ENCODE measurements around the gene CAMTA1. TPM values are rescaled to one million over a fixed set of nuclear protein-coding genes. Genes with fewer than 3 reads are reported as not detected.

The CAMTA1 gene
- total RNA-seq, 5 donors from 2014 or later (not counting 1 experiment from before 2014, with no cell fraction given), result 29.7 to 37.4 (median 34.6) TPM

GRCh38 chr1:7076117-7076516, 290.9 kb downstream of the CAMTA1 start:
- ATAC-seq (replicated peaks in 1 of 4) (no peak), DNase-seq (no peak)
- Mint-ChIP-seq H3K4me1 (no peaks in the 10 kb centered on the region), H3K36me3 (no peaks in the 10 kb centered on the region), H3K27ac (no peak overlapping the region), H3K27me3 (peaks cover 23 to 24% of the 10 kb centered on the region in 2 donors), H3K9me3 (peaks cover 2 to 18% (median 5%) of the 10 kb centered on the region in 3 donors), H3K4me3 (no peak overlapping the region)
- POLR2A ChIA-PET, result no interaction called here
- H3K9me3 ChIP-seq, result no peaks in the 10 kb centered on the region
- H3K36me3 ChIP-seq (ENCODE audit: control insufficient read depth in 2 of 2, extremely low read depth in 1 of 2, insufficient read depth in 1 of 2, low read length in 1 of 2), result no peaks in the 10 kb centered on the region
- WGBS (ENCODE audit: insufficient coverage), result no CpG with 5 or more reads among the region's 5 CpGs
- no peak overlapping the region for H3K27ac ChIP-seq (ENCODE audit: low read length)
- peaks cover 0 to 2% of the 10 kb centered on the region in 2 experiments for H3K27me3 ChIP-seq (replicated peaks in 1 of 2; ENCODE audit: control insufficient read depth in 2 of 2, extremely low read depth in 1 of 2, insufficient read depth in 2 of 2, low read length in 1 of 2)
- no peak overlapping the region for H3K4me3 ChIP-seq (ENCODE audit: control insufficient read depth in 1 of 2, extremely low read depth in 1 of 2, low read length in 1 of 2)
- H3K4me1 ChIP-seq (ENCODE audit: control insufficient read depth in 1 of 2, extremely low read depth in 1 of 2, insufficient read depth in 2 of 2, low read length in 2 of 2), result no peaks in the 10 kb centered on the region
- CTCF ChIA-PET, result no interaction called here

DNA sequence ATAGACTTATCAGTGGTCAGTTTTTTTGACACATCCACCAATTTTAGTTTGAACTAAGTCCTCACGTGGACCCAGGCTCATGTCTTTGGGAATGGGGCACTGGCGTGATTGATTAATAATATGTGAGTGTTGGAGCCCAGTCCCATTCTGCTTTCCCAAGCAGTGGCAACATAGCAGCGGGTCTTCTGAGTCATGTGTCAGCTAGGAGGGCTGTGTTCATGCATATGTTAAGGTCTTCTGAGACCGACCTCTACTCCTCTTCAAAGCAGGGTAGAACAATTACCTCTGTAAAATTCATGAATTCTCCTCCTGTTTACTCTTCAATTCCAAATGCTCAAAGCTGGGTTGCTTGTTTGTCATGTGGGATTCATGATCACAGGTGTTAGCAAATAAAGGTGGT, 291.3 kb downstream of the CAMTA1 start:
- 76% methylated on average over 3 of the region's 4 CpGs for WGBS (ENCODE audit: insufficient coverage)
- DNase-seq (no peak), ATAC-seq (replicated peaks in 1 of 4) (no peak)
- Histone ChIP-seq H3K9me3 (no peaks in the 10 kb centered on the region), H3K36me3 (ENCODE audit: control insufficient read depth in 2 of 2, extremely low read depth in 1 of 2, insufficient read depth in 1 of 2, low read length in 1 of 2) (no peaks in the 10 kb centered on the region), H3K27me3 (replicated peaks in 1 of 2; ENCODE audit: control insufficient read depth in 2 of 2, extremely low read depth in 1 of 2, insufficient read depth in 2 of 2, low read length in 1 of 2) (peaks cover 0 to 3% of the 10 kb centered on the region in 2 experiments), H3K4me1 (ENCODE audit: control insufficient read depth in 1 of 2, extremely low read depth in 1 of 2, insufficient read depth in 2 of 2, low read length in 2 of 2) (no peaks in the 10 kb centered on the region), H3K4me3 (ENCODE audit: control insufficient read depth in 1 of 2, extremely low read depth in 1 of 2, low read length in 1 of 2) (no peak overlapping the region), H3K27ac (ENCODE audit: low read length) (no peak overlapping the region)
- H3K27ac Mint-ChIP-seq, result no peak overlapping the region
- H3K9me3 Mint-ChIP-seq, result peaks cover 4 to 23% (median 8%) of the 10 kb centered on the region in 3 donors
- no peaks in the 10 kb centered on the region for H3K4me1 Mint-ChIP-seq
- ChIA-PET POLR2A (no interaction called here), CTCF (interaction anchor here in 1 of 2 donors (0.7 kb wide), 1 partner anchor 703 kb away, joined by 4 read pairs; no protein-coding TSS in a partner anchor)
- no peaks in the 10 kb centered on the region for H3K36me3 Mint-ChIP-seq
- H3K4me3 Mint-ChIP-seq, result no peak overlapping the region
- peaks cover 23 to 24% of the 10 kb centered on the region in 2 donors for H3K27me3 Mint-ChIP-seq

GRCh38 chr1:7077136-7077535, 291.9 kb downstream of the CAMTA1 start:
- Histone ChIP-seq H3K4me1 (ENCODE audit: control insufficient read depth in 1 of 2, extremely low read depth in 1 of 2, insufficient read depth in 2 of 2, low read length in 2 of 2) (no peaks in the 10 kb centered on the region), H3K4me3 (ENCODE audit: control insufficient read depth in 1 of 2, extremely low read depth in 1 of 2, low read length in 1 of 2) (no peak overlapping the region), H3K36me3 (ENCODE audit: control insufficient read depth in 2 of 2, extremely low read depth in 1 of 2, insufficient read depth in 1 of 2, low read length in 1 of 2) (no peaks in the 10 kb centered on the region), H3K9me3 (no peaks in the 10 kb centered on the region), H3K27ac (ENCODE audit: low read length) (no peak overlapping the region), H3K27me3 (replicated peaks in 1 of 2; ENCODE audit: control insufficient read depth in 2 of 2, extremely low read depth in 1 of 2, insufficient read depth in 2 of 2, low read length in 1 of 2) (peaks cover 0 to 5% of the 10 kb centered on the region in 2 experiments)
- 39% methylated on average over 4 of the region's 4 CpGs for WGBS (ENCODE audit: insufficient coverage)
- Mint-ChIP-seq H3K4me3 (no peak overlapping the region), H3K27ac (no peak overlapping the region), H3K27me3 (peaks cover 21 to 23% of the 10 kb centered on the region in 2 donors), H3K36me3 (no peaks in the 10 kb centered on the region), H3K4me1 (no peaks in the 10 kb centered on the region), H3K9me3 (peaks cover 4 to 23% (median 8%) of the 10 kb centered on the region in 3 donors)
- DNase-seq (no peak), ATAC-seq (replicated peaks in 1 of 4) (no peak)
- POLR2A ChIA-PET, result no interaction called here
- CTCF ChIA-PET, result interaction anchor here in 1 of 2 donors (0.7 kb wide), 1 partner anchor 703 kb away, joined by 4 read pairs; no protein-coding TSS in a partner anchor

DNA sequence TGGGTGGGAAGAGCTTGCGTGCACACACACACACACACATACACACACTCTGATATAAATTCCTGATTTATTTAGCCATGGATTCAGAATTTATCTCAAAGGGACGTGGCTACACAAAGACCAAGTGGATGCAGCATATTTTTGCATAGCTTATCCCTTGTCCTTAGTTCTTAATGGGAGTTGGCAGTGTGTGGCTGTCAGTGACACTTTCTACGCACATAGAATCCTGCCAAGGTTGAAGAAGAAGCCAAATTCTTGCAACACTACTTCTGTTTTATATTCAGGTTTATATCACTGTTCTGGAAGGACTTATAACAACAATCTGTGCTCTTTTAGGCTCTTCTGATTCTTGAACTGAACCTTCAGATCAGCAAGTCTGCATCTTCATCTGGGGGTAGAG, 292.7 kb downstream of the CAMTA1 start:
- peaks cover 0 to 5% of the 10 kb centered on the region in 2 experiments for H3K27me3 ChIP-seq (replicated peaks in 1 of 2; ENCODE audit: control insufficient read depth in 2 of 2, extremely low read depth in 1 of 2, insufficient read depth in 2 of 2, low read length in 1 of 2)
- Mint-ChIP-seq H3K27me3 (peaks cover 17 to 21% of the 10 kb centered on the region in 2 donors), H3K36me3 (no peaks in the 10 kb centered on the region), H3K27ac (no peak overlapping the region), H3K9me3 (peaks cover 4 to 23% (median 8%) of the 10 kb centered on the region in 3 donors), H3K4me1 (no peaks in the 10 kb centered on the region), H3K4me3 (no peak overlapping the region)
- H3K4me3 ChIP-seq (ENCODE audit: control insufficient read depth in 1 of 2, extremely low read depth in 1 of 2, low read length in 1 of 2), result no peak overlapping the region
- H3K4me1 ChIP-seq (ENCODE audit: control insufficient read depth in 1 of 2, extremely low read depth in 1 of 2, insufficient read depth in 2 of 2, low read length in 2 of 2), result no peaks in the 10 kb centered on the region
- ChIA-PET CTCF (no interaction called here), POLR2A (no interaction called here)
- H3K36me3 ChIP-seq (ENCODE audit: control insufficient read depth in 2 of 2, extremely low read depth in 1 of 2, insufficient read depth in 1 of 2, low read length in 1 of 2), result no peaks in the 10 kb centered on the region
- DNase-seq (no peak), ATAC-seq (replicated peaks in 1 of 4) (no peak)
- H3K27ac ChIP-seq (ENCODE audit: low read length), result no peak overlapping the region
- H3K9me3 ChIP-seq, result no peaks in the 10 kb centered on the region
- no CpG with 5 or more reads among the region's 3 CpGs for WGBS (ENCODE audit: insufficient coverage)

DNA sequence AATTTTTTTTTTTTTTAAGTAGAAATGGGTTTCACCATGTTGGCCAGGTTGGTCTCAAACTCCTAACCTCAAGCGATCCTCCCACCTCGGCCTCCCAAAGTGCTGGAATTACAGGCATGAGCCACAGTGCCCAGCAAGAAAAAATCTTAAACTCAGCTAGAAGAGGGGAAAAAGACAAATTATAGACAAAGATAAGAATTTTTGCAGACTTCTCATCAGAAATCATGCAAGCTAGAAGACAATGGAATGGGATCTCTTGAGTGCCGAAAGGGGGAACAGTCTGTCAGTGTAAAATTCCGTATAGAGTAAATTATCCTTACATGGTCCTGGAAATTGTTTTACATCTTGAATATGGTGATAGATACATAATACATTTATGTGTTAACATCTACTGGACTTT, 294.4 kb downstream of the CAMTA1 start:
- no peaks in the 10 kb centered on the region for H3K36me3 ChIP-seq (ENCODE audit: control insufficient read depth in 2 of 2, extremely low read depth in 1 of 2, insufficient read depth in 1 of 2, low read length in 1 of 2)
- DNase-seq (no peak), ATAC-seq (replicated peaks in 1 of 4) (no peak)
- Mint-ChIP-seq H3K4me1 (no peaks in the 10 kb centered on the region), H3K27me3 (peaks cover 10 to 17% of the 10 kb centered on the region in 2 donors), H3K4me3 (no peak overlapping the region), H3K9me3 (peaks cover 4 to 23% (median 8%) of the 10 kb centered on the region in 3 donors), H3K36me3 (no peaks in the 10 kb centered on the region), H3K27ac (no peak overlapping the region)
- WGBS (ENCODE audit: insufficient coverage), result no CpG with 5 or more reads among the region's 4 CpGs
- no peaks in the 10 kb centered on the region for H3K9me3 ChIP-seq
- CTCF ChIA-PET, result no interaction called here
- POLR2A ChIA-PET, result no interaction called here
- H3K4me1 ChIP-seq (ENCODE audit: control insufficient read depth in 1 of 2, extremely low read depth in 1 of 2, insufficient read depth in 2 of 2, low read length in 2 of 2), result no peaks in the 10 kb centered on the region
- H3K4me3 ChIP-seq (ENCODE audit: control insufficient read depth in 1 of 2, extremely low read depth in 1 of 2, low read length in 1 of 2), result no peak overlapping the region
- H3K27ac ChIP-seq (ENCODE audit: low read length), result no peak overlapping the region
- H3K27me3 ChIP-seq (replicated peaks in 1 of 2; ENCODE audit: control insufficient read depth in 2 of 2, extremely low read depth in 1 of 2, insufficient read depth in 2 of 2, low read length in 1 of 2), result peaks cover 0 to 8% of the 10 kb centered on the region in 2 experiments

DNA sequence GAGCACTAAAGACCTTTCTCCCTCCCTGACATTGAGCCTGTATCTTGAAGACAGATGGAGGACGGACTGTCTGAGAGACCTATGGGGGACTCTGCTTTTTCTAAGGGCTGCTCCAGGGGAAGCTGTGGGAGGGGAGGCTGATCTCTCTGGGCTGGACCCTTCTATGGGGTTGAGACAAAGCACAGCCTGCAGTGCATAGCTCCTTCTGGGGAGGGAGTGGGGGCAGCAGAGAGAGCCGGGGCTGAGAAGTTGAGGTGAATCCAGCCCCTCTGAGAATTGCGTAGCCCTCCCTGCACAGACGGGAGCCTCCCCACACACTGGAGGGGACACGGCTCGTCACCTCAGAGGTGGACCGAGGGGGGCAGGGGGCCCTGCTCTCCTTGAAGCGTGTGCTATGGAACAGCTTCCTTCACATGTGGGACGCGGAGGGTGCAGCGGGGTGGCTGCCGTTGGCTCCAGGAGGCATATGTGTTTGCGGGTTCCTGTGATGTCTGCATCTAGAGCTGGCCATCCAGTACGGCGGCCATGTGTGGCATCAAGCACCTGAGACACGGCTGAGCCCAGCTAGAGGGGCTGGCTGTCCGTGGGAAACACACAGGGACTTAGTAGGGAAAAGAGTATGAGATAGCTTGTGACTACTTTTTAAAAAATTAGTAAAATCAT, 299.1 kb downstream of the CAMTA1 start:
- H3K27ac ChIP-seq (ENCODE audit: low read length), result no peak overlapping the region
- Mint-ChIP-seq H3K4me3 (no peak overlapping the region), H3K27me3 (peaks cover 4 to 13% of the 10 kb centered on the region in 2 donors), H3K36me3 (no peaks in the 10 kb centered on the region), H3K9me3 (peaks cover 4 to 16% (median 8%) of the 10 kb centered on the region in 3 donors), H3K27ac (no peak overlapping the region), H3K4me1 (no peaks in the 10 kb centered on the region)
- no peak for DNase-seq
- H3K36me3 ChIP-seq (ENCODE audit: control insufficient read depth in 2 of 2, extremely low read depth in 1 of 2, insufficient read depth in 1 of 2, low read length in 1 of 2), result no peaks in the 10 kb centered on the region
- 68% methylated on average over 7 of the region's 17 CpGs for WGBS (ENCODE audit: insufficient coverage)
- ChIA-PET POLR2A (no interaction called here), CTCF (no interaction called here)
- H3K9me3 ChIP-seq, result no peaks in the 10 kb centered on the region
- no peak overlapping the region for H3K4me3 ChIP-seq (ENCODE audit: control insufficient read depth in 1 of 2, extremely low read depth in 1 of 2, low read length in 1 of 2)
- no peaks in the 10 kb centered on the region for H3K4me1 ChIP-seq (ENCODE audit: control insufficient read depth in 1 of 2, extremely low read depth in 1 of 2, insufficient read depth in 2 of 2, low read length in 2 of 2)
- peaks cover 0 to 22% of the 10 kb centered on the region in 2 experiments for H3K27me3 ChIP-seq (replicated peaks in 1 of 2; ENCODE audit: control insufficient read depth in 2 of 2, extremely low read depth in 1 of 2, insufficient read depth in 2 of 2, low read length in 1 of 2)
- no peak for ATAC-seq (replicated peaks in 1 of 4)

Data from T-cell (primary cell).